ENCODE results near the gene BRD9.

- no peak for TF ChIP-seq CTCF (IDR thresholded peaks at IDR 0.05; ENCODE audit: low read depth, low read length, poor library complexity, severe bottlenecking)
- TF ChIP-seq EZH2phosphoT487 (IDR thresholded peaks at IDR 0.05; ENCODE audit: borderline replicate concordance, low read length) = no peak
Measured at GRCh38 chr5:868428-869135, 24.0 kb downstream of the BRD9 start.
